Measurements from ENCODE around the gene FRMD7. TPM values are rescaled to one million over a fixed set of nuclear protein-coding genes. Genes with fewer than 3 reads are reported as not detected.
"Not testable (repeated sequence)": the region's sequence is repeated elsewhere in the genome, so short reads cannot be mapped to it uniquely, and the experiment has no call there.

FRMD7 gene, protein sequence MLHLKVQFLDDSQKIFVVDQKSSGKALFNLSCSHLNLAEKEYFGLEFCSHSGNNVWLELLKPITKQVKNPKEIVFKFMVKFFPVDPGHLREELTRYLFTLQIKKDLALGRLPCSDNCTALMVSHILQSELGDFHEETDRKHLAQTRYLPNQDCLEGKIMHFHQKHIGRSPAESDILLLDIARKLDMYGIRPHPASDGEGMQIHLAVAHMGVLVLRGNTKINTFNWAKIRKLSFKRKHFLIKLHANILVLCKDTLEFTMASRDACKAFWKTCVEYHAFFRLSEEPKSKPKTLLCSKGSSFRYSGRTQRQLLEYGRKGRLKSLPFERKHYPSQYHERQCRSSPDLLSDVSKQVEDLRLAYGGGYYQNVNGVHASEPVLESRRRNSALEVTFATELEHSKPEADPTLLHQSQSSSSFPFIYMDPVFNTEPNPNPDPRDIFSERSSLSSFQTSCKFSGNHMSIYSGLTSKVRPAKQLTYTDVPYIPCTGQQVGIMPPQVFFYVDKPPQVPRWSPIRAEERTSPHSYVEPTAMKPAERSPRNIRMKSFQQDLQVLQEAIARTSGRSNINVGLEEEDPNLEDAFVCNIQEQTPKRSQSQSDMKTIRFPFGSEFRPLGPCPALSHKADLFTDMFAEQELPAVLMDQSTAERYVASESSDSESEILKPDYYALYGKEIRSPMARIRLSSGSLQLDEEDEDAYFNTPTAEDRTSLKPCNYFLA
- total RNA-seq, result not detected

DNA sequence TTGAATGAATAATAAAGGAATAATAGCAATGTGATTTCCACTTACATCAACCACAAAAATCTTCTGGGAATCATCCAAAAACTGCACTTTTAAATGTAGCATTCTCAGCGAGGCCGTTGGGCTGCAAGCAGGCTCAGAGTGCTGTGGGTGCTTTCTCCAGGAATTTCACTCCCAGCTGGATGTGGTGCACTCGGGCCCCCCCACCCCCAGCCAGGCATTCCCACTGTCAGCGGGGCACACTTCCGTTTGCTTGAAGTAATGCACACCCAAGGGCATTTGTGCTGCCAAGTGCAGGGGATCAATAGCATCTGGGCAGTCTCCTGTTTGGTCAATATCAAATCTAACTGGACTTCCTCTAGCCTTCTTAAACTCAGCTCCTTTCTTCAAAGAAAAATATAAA is at the start of gene FRMD7:
Gene FRMD7, minus strand, starts transcription at position 278 of the 400 bp plus-strand sequence. Its CDS starts 176 bp downstream, at position 102.
- ChIA-PET POLR2A (no interaction called here), CTCF (interaction anchor here (1.0 kb wide), 1 partner anchor 36 kb away, joined by 3 read pairs; no protein-coding TSS in a partner anchor)
- intact Hi-C loops (cut with micrococcal nuclease), result no loop called here
- Mint-ChIP-seq H3K4me1 (ENCODE audit: low read depth) (no peaks in the 10 kb centered on the region), H3K36me3 (no peaks in the 10 kb centered on the region), H3K27me3 (no peaks in the 10 kb centered on the region), H3K9me3 (no peaks in the 10 kb centered on the region), H3K4me3 (no peak within 1 kb of the TSS), H3K27ac (no peak within 1 kb of the TSS)
- no peak for DNase-seq

DNA sequence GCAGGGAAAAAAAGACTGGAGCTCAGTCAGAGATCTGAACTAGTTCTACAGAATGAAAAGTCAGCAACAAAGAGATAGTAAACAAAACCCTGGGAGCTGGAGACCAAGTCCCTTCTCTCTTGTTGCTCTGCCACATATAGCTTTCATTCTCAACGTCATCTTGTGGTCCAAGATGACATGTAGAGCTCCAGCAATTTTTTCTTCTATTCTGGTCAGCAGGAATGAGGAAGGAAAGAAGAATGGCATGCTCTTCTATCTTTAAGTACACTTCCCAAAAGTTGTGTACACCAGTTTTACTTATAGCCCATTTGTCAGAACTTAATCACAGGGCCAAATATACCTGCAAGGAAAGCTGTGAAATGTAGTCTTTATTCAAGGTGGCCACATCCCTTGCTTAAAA is 45.8 kb upstream of the FRMD7 start:
- Mint-ChIP-seq H3K27ac (no peak overlapping the region), H3K36me3 (no peaks in the 10 kb centered on the region), H3K9me3 (no peaks in the 10 kb centered on the region)

DNA sequence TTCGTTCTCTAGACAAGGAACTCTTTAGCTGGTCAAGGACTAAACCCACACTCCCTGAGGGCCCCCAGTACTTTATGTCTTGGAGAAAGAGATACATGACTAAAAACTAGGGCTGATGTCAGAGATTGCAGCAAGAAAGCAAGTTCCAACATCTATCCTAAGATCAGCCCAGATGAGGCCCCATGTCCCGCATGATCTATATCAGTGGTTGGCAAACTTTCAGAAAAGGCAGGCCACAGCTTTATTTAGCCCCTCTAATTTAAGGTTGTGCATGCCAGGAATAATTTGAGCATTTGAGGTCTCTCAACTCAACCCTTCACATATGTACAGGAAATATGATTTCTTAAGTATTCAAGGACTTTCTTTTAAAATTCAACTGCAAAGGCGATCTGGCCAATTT is 44.1 kb upstream of the FRMD7 start:
- no peaks in the 10 kb centered on the region for H3K9me3 Mint-ChIP-seq
- H3K4me3 Mint-ChIP-seq, result no peak overlapping the region
- ChIA-PET POLR2A (no interaction called here), CTCF (no interaction called here)
- peaks cover 2% of the 10 kb centered on the region for H3K27me3 Mint-ChIP-seq
- no peak for DNase-seq
- no peaks in the 10 kb centered on the region for H3K4me1 Mint-ChIP-seq (ENCODE audit: low read depth)
- H3K36me3 Mint-ChIP-seq, result no peaks in the 10 kb centered on the region
- intact Hi-C loops (cut with micrococcal nuclease), result no loop called here
- no peak overlapping the region for H3K27ac Mint-ChIP-seq

More for the DNA sequence above, 45.8 kb upstream of the FRMD7 start:
- CTCF ChIA-PET, result interaction anchor here (1.6 kb wide), 1 partner anchor 45 kb away, joined by 6 read pairs; the partner anchor contains the start of gene RAP2C
- H3K4me1 Mint-ChIP-seq (ENCODE audit: low read depth), result no peaks in the 10 kb centered on the region
- POLR2A ChIA-PET, result no interaction called here
- no peak for DNase-seq
- H3K4me3 Mint-ChIP-seq, result no peak overlapping the region
- H3K27me3 Mint-ChIP-seq, result peaks cover 2% of the 10 kb centered on the region
- intact Hi-C loops (cut with micrococcal nuclease), result no loop called here

DNA sequence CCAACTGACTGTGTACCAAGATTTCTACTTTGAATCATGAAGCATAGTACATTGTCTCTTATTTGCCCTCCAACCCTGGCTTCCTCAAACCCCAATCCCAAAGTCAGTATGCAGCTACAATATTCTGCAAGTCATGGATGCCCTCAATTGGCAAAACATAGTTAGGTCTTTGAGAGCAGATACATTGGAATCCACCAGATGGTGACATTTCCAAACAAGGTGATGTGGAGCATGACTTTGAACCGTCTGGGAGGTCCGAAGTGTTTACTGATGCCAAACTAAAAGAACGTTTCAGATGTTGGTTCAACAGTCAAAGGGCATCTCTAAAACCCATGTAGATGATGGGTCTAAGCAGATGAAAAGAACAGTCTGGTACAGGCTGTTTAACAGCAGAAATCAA is 43.7 kb upstream of the FRMD7 start:
- Mint-ChIP-seq H3K27ac (no peak overlapping the region), H3K4me1 (ENCODE audit: low read depth) (no peaks in the 10 kb centered on the region), H3K9me3 (no peaks in the 10 kb centered on the region), H3K27me3 (peaks cover 2% of the 10 kb centered on the region), H3K4me3 (no peak overlapping the region), H3K36me3 (no peaks in the 10 kb centered on the region)
- DNase-seq, result no peak
- intact Hi-C loops (cut with micrococcal nuclease), result no loop called here
- POLR2A ChIA-PET, result no interaction called here
- CTCF ChIA-PET, result no interaction called here

DNA sequence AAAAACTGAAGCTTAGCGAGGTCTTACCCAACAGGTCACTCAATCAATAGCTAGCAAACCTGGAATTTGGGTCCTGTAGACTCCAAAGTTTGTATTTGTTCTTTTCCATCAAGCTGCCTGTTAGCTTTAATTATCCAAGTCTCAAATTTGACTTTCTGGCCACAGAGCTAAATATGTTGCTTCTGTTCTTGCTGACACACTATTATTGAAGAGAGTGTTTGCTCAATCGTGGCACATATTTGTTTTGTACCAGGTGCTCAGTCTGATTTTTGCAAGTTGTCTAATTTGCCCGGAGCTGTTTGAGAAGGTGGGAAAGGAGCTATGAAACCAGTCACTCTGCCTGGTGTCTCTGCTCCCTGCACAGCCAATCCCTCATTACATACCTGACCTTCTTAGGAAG is 41.7 kb upstream of the FRMD7 start:
- H3K9me3 Mint-ChIP-seq, result no peaks in the 10 kb centered on the region
- H3K4me1 Mint-ChIP-seq (ENCODE audit: low read depth), result no peaks in the 10 kb centered on the region
- POLR2A ChIA-PET, result no interaction called here
- peaks cover 2% of the 10 kb centered on the region for H3K27me3 Mint-ChIP-seq
- H3K27ac Mint-ChIP-seq, result no peak overlapping the region
- no peaks in the 10 kb centered on the region for H3K36me3 Mint-ChIP-seq
- H3K4me3 Mint-ChIP-seq, result no peak overlapping the region
- DNase-seq, result no peak
- intact Hi-C loops (cut with micrococcal nuclease), result no loop called here
- CTCF ChIA-PET, result no interaction called here

DNA sequence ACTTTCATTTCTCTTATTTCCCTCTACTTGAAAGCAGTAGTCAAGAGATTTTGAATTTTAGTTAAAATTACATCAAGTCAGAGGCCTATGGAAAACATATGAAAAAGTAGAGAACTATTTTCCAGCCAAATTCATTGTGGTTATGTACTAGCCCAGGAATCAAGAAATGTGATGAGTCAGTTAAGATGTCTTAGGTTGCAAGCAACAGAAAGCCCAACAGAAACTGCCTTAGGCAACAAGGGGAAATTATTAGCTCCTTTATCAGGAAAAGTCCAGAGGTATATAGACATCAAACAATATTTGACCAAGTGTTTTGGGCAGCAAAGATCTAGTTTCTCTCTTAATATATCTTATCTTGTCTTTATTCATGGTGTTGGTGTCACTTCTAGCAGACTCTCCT is 37.8 kb upstream of the FRMD7 start:
- no peaks in the 10 kb centered on the region for H3K36me3 Mint-ChIP-seq
- no peak for DNase-seq
- no peak overlapping the region for H3K27ac Mint-ChIP-seq
- H3K9me3 Mint-ChIP-seq, result no peaks in the 10 kb centered on the region
- H3K4me3 Mint-ChIP-seq, result no peak overlapping the region
- no peaks in the 10 kb centered on the region for H3K4me1 Mint-ChIP-seq (ENCODE audit: low read depth)
- peaks cover 3% of the 10 kb centered on the region for H3K27me3 Mint-ChIP-seq
- CTCF ChIA-PET, result no interaction called here
- POLR2A ChIA-PET, result no interaction called here
- intact Hi-C loops (cut with micrococcal nuclease), result no loop called here

DNA sequence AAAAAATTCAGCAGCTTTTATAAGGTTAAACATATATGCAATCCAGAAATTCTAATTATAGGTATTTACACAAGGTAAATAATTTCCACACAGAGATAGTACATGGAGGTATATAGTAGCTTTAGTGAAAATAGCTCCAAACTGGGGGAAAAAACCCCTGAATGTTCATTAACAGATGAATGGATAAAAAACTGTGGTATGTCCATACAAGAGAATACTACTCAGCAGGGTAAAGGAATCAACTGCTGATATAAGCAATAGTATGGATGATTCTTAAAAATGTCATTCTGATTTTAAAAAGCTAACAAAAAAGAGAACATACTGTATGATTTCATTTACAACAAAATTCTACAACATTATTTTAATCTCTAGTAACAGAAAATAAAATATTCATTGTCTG is 37.2 kb upstream of the FRMD7 start:
- ChIA-PET POLR2A (no interaction called here), CTCF (no interaction called here)
- Mint-ChIP-seq H3K9me3 (no peaks in the 10 kb centered on the region), H3K4me3 (no peak overlapping the region), H3K27me3 (peaks cover 3% of the 10 kb centered on the region), H3K36me3 (no peaks in the 10 kb centered on the region), H3K4me1 (ENCODE audit: low read depth) (no peaks in the 10 kb centered on the region), H3K27ac (no peak overlapping the region)
- no peak for DNase-seq
- intact Hi-C loops (cut with micrococcal nuclease), result no loop called here

DNA sequence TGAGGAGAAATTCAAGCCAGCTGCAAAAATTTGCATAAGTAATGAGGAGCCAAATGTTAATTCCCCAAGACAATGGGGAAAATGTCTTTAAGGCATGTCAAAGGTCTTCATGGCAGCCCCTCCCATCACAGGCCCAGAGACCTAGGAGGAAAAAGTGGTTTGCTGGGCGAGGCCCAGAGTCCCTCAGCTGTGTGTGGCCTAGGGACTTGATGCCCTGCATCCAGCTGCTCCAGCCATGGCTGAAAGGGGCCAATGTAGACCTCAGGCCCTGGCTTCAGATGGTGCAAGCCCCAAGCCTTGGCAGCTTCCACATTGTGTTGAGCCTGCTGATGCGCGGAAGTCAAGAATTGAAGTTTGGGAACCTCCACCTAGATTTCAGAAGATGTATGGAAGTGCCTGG is 35.3 kb upstream of the FRMD7 start:
- H3K36me3 Mint-ChIP-seq; H3K27me3 Mint-ChIP-seq; DNase-seq; H3K9me3 Mint-ChIP-seq; H3K4me3 Mint-ChIP-seq; H3K27ac Mint-ChIP-seq; intact Hi-C loops (cut with micrococcal nuclease); POLR2A ChIA-PET; CTCF ChIA-PET; H3K4me1 Mint-ChIP-seq (ENCODE audit: low read depth): not testable (repeated sequence)

DNA sequence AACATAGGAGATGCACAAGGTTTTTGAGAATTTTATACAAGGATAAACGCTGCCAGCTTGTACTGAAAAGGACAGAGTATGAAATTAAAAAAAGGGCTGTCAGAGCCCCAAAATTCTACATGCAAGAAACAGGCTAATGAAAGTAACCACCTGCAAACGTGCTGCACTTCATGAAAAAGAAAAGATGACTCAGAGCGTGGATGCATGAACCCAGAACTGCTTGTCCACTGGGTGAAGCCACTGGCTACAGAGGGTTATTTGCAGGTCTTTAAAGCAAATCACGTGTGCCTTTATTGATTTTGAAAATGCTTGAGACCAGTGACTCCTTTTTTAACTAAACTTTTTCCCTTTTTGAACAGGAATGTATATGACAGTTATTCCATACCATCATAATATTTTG is 25.3 kb upstream of the FRMD7 start:
- no peak overlapping the region for H3K4me3 Mint-ChIP-seq

DNA sequence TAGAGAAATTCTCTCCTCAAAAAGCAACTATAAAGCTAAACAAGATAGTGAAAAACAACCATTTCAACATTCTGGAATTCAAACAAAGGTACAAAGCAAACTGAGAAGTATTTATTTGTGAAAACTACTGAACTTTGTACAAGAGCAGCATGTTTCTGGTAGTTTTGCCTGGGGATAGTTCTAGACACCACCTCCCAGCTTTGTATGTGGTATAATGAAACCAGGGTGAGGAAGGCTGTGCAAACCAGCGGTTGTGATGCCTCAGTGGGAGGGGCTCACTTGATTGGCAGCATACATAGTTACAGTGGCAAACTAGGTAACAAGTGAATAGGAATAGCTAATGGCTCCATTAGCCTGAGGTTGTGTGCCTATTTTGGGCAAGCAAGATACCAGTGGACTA is 18.6 kb upstream of the FRMD7 start:
- Mint-ChIP-seq H3K27me3 (peaks cover 3% of the 10 kb centered on the region), H3K9me3 (no peaks in the 10 kb centered on the region), H3K4me3 (no peak overlapping the region), H3K27ac (no peak overlapping the region), H3K4me1 (ENCODE audit: low read depth) (no peaks in the 10 kb centered on the region), H3K36me3 (no peaks in the 10 kb centered on the region)
- CTCF ChIA-PET, result interaction anchor here (0.7 kb wide), 1 partner anchor 15 kb away, joined by 3 read pairs; no protein-coding TSS in a partner anchor
- POLR2A ChIA-PET, result no interaction called here
- no peak for DNase-seq
- intact Hi-C loops (cut with micrococcal nuclease), result no loop called here

More for the DNA sequence above, 25.3 kb upstream of the FRMD7 start:
- H3K27me3 Mint-ChIP-seq, result no peaks in the 10 kb centered on the region
- H3K4me1 Mint-ChIP-seq (ENCODE audit: low read depth), result no peaks in the 10 kb centered on the region
- H3K36me3 Mint-ChIP-seq, result no peaks in the 10 kb centered on the region
- intact Hi-C loops (cut with micrococcal nuclease), result no loop called here
- no peak for DNase-seq
- H3K27ac Mint-ChIP-seq, result no peak overlapping the region
- ChIA-PET CTCF (no interaction called here), POLR2A (no interaction called here)
- H3K9me3 Mint-ChIP-seq, result no peaks in the 10 kb centered on the region

DNA sequence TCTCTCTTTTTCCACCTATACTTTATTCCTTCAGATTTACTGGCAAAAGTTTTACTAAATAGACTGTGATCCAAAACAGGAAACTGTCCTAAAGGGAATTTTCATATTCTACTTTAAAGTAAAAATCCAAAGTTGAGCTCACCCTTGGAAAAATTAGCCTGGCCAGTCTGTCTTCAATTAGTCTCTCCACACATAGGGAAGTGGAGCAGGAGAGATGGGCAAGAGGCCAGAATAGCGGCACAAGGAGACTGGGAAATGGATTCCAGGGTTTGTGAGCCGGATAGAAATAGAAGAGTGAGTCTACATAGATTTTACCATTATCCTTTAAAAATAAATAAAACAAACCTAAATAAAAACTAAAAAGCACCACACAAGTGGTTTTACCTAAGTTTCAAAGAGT is 16.2 kb upstream of the FRMD7 start:
- Mint-ChIP-seq H3K27ac (no peak overlapping the region), H3K4me3 (no peak overlapping the region), H3K4me1 (ENCODE audit: low read depth) (no peaks in the 10 kb centered on the region), H3K27me3 (peaks cover 3% of the 10 kb centered on the region), H3K9me3 (no peaks in the 10 kb centered on the region), H3K36me3 (no peaks in the 10 kb centered on the region)
- intact Hi-C loops (cut with micrococcal nuclease), result no loop called here
- ChIA-PET POLR2A (no interaction called here), CTCF (no interaction called here)
- no peak for DNase-seq

DNA sequence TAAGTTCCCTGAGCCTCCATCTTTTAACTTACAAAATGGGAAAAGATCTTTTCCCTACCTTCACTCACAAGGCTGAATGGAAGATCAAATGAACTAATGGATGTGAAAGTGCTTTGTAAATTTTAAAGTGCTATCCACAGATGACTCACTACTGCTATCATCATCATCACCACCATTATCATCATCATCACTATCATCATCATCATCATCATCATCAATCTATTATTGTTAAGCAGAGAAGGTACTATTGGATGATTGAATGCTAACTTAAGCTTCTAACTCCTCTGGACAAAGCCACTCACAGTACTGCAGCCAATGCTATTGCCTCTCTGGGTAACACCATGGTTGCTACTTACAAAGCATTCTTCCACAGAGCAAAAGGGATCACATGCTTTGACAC is 1.9 kb downstream of the FRMD7 start:
- POLR2A ChIA-PET, result no interaction called here
- H3K4me3 Mint-ChIP-seq, result no peak overlapping the region
- intact Hi-C loops (cut with micrococcal nuclease), result no loop called here
- no peaks in the 10 kb centered on the region for H3K4me1 Mint-ChIP-seq (ENCODE audit: low read depth)
- no peaks in the 10 kb centered on the region for H3K27me3 Mint-ChIP-seq
- DNase-seq, result no peak
- H3K9me3 Mint-ChIP-seq, result no peaks in the 10 kb centered on the region
- CTCF ChIA-PET, result no interaction called here
- H3K36me3 Mint-ChIP-seq, result no peaks in the 10 kb centered on the region
- H3K27ac Mint-ChIP-seq, result no peak overlapping the region

DNA sequence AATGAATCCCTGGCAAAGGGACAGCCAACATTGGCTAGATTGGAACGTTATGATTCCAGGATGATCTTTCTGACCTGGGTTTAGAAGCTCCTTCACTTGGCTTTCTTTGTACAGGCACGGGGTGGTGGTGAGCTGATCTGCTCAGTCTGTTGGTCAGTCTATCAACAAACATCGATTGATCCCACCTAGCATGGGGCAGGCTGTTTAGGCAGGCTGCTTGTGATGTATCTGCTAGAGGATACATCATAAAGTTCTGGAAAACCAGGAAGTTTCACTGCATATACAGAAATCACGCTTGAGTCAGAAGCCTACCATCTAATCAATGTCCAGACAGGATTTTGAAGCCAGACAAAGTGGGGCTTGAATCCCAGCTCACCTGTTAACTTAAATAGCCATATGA is 6.9 kb downstream of the FRMD7 start:
- Mint-ChIP-seq H3K27me3 (no peaks in the 10 kb centered on the region), H3K36me3 (no peaks in the 10 kb centered on the region), H3K9me3 (no peaks in the 10 kb centered on the region), H3K4me1 (ENCODE audit: low read depth) (no peaks in the 10 kb centered on the region), H3K4me3 (no peak overlapping the region), H3K27ac (no peak overlapping the region)
- POLR2A ChIA-PET, result no interaction called here
- DNase-seq, result no peak
- intact Hi-C loops (cut with micrococcal nuclease), result no loop called here
- CTCF ChIA-PET, result interaction anchor here (1.1 kb wide), 1 partner anchor 8 kb away, joined by 3 read pairs; no protein-coding TSS in a partner anchor

Measured in activated CD4-positive, alpha-beta memory T cell treated with anti-CD3 and anti-CD28 coated beads for 36 hours (primary cell).